Muscle layer of colon (tissue), 2 donors: ENCODE data around the gene STARD5.
A peak's percentile ranks its signal among the peaks of the same experiment; 100 is the strongest.

ENCODE experiments used
- H3K27ac ChIP-seq: one replicate; pipeline ENCODE4 v1.7.0; 2013; ENCODE audit warnings: low read depth, mild to moderate bottlenecking, low read length, moderate library complexity
- H3K27me3 ChIP-seq, 2 donors: one replicate each; pipeline ENCODE4 v1.7.0; 2013; ENCODE audit warnings: low read length in 2 of 2, mild to moderate bottlenecking in 2 of 2; ENCODE audit not compliant: insufficient read depth in 2 of 2, control insufficient read depth in 1 of 2
- H3K36me3 ChIP-seq: one replicate; pipeline ENCODE4 v1.7.0; 2013; ENCODE audit warnings: mild to moderate bottlenecking, low read length; ENCODE audit not compliant: insufficient read depth
- H3K4me1 ChIP-seq: one replicate; pipeline ENCODE4 v1.7.0; 2013; ENCODE audit warnings: mild to moderate bottlenecking, low read length; ENCODE audit not compliant: insufficient read depth
- H3K4me3 ChIP-seq, 2 donors: one replicate each; pipeline ENCODE4 v1.7.0; 2013; ENCODE audit warnings: low read length in 2 of 2, low read depth in 1 of 2, mild to moderate bottlenecking in 1 of 2, moderate library complexity in 1 of 2
- H3K9ac ChIP-seq: one replicate; pipeline ENCODE4 v1.7.0; 2013; ENCODE audit warnings: low read length
- H3K9me3 ChIP-seq: one replicate; pipeline ENCODE4 v1.7.0; 2013; ENCODE audit warnings: mild to moderate bottlenecking, low read length
- donor health status: abdominal sarcoma.
- donor health status: Adenocarcinoma of cecum.

STARD5 gene

GRCh38 chr15:81323944-81324881 is at the start of gene STARD5:
STARD5 (minus strand) TSS chr15:81324141; CDS start chr15:81324099, 42 bp downstream.
- H3K4me1 ChIP-seq = peaks cover 21% of the 10 kb centered on the region
- H3K27me3 ChIP-seq = no peaks in the 10 kb centered on the region
- peak within 1 kb of the TSS; percentile 55 for H3K27ac ChIP-seq
- no peaks in the 10 kb centered on the region for H3K9me3 ChIP-seq
- H3K4me3 ChIP-seq = peak within 1 kb of the TSS; percentile 67
- H3K36me3 ChIP-seq = peaks cover 13% of the 10 kb centered on the region
- peak within 1 kb of the TSS; percentile 31 for H3K9ac ChIP-seq

- Histone ChIP-seq H3K27me3 (no peaks in the 10 kb centered on the region), H3K27ac (no peak overlapping the region), H3K4me1 (no peaks in the 10 kb centered on the region), H3K9ac (no peak overlapping the region), H3K4me3 (no peak overlapping the region), H3K36me3 (no peaks in the 10 kb centered on the region), H3K9me3 (no peaks in the 10 kb centered on the region)
Observed at GRCh38 chr15:81373176-81373575, 49.2 kb upstream of the STARD5 start.

- H3K4me1 ChIP-seq = no peaks in the 10 kb centered on the region
- H3K36me3 ChIP-seq = no peaks in the 10 kb centered on the region
- no peak overlapping the region for H3K4me3 ChIP-seq
- H3K9ac ChIP-seq = no peak overlapping the region
- no peaks in the 10 kb centered on the region for H3K27me3 ChIP-seq
- no peaks in the 10 kb centered on the region for H3K9me3 ChIP-seq
- no peak overlapping the region for H3K27ac ChIP-seq
Observed at GRCh38 chr15:81372575-81372974, 48.6 kb upstream of the STARD5 start.

GRCh38 chr15:81363718-81364500 is 40.0 kb upstream of the STARD5 start:
- Histone ChIP-seq H3K27me3 (no peaks in the 10 kb centered on the region), H3K9ac (no peak overlapping the region), H3K4me1 (no peaks in the 10 kb centered on the region), H3K9me3 (no peaks in the 10 kb centered on the region), H3K27ac (no peak overlapping the region), H3K36me3 (no peaks in the 10 kb centered on the region), H3K4me3 (no peak overlapping the region)

- H3K4me3 ChIP-seq = no peak overlapping the region
- H3K9me3 ChIP-seq = no peaks in the 10 kb centered on the region
- no peaks in the 10 kb centered on the region for H3K4me1 ChIP-seq
- H3K9ac ChIP-seq = no peak overlapping the region
- no peak overlapping the region for H3K27ac ChIP-seq
- no peaks in the 10 kb centered on the region for H3K36me3 ChIP-seq
- H3K27me3 ChIP-seq = no peaks in the 10 kb centered on the region
Observed at GRCh38 chr15:81363276-81363675, 39.3 kb upstream of the STARD5 start.

- Histone ChIP-seq H3K27ac (no peak overlapping the region), H3K36me3 (no peaks in the 10 kb centered on the region), H3K4me3 (no peak overlapping the region), H3K9ac (no peak overlapping the region), H3K4me1 (no peaks in the 10 kb centered on the region), H3K27me3 (no peaks in the 10 kb centered on the region), H3K9me3 (no peaks in the 10 kb centered on the region)
Observed at GRCh38 chr15:81362790-81363189, 38.8 kb upstream of the STARD5 start.

- no peak overlapping the region for H3K27ac ChIP-seq
- H3K9me3 ChIP-seq = no peaks in the 10 kb centered on the region
- H3K4me3 ChIP-seq = no peak overlapping the region
- H3K27me3 ChIP-seq = no peaks in the 10 kb centered on the region
- H3K9ac ChIP-seq = no peak overlapping the region
- H3K4me1 ChIP-seq = no peaks in the 10 kb centered on the region
- no peaks in the 10 kb centered on the region for H3K36me3 ChIP-seq
Observed at GRCh38 chr15:81361891-81362290, 38.0 kb upstream of the STARD5 start.

GRCh38 chr15:81360491-81360890 is 36.5 kb upstream of the STARD5 start:
- Histone ChIP-seq H3K27me3 (no peaks in the 10 kb centered on the region), H3K9me3 (no peaks in the 10 kb centered on the region)

GRCh38 chr15:81358248-81358647 is 34.3 kb upstream of the STARD5 start:
- Histone ChIP-seq H3K4me3 (no peak overlapping the region), H3K36me3 (no peaks in the 10 kb centered on the region), H3K27ac (no peak overlapping the region), H3K9ac (no peak overlapping the region), H3K9me3 (no peaks in the 10 kb centered on the region), H3K4me1 (no peaks in the 10 kb centered on the region), H3K27me3 (no peaks in the 10 kb centered on the region)

More at GRCh38 chr15:81360491-81360890, 36.5 kb upstream of the STARD5 start:
- Histone ChIP-seq H3K9ac (no peak overlapping the region), H3K4me1 (no peaks in the 10 kb centered on the region), H3K36me3 (no peaks in the 10 kb centered on the region), H3K4me3 (no peak overlapping the region), H3K27ac (no peak overlapping the region)

GRCh38 chr15:81357180-81357686 is 33.3 kb upstream of the STARD5 start:
- no peak overlapping the region for H3K4me3 ChIP-seq
- H3K27me3 ChIP-seq = no peaks in the 10 kb centered on the region
- no peaks in the 10 kb centered on the region for H3K36me3 ChIP-seq
- no peaks in the 10 kb centered on the region for H3K4me1 ChIP-seq
- H3K27ac ChIP-seq = no peak overlapping the region
- no peak overlapping the region for H3K9ac ChIP-seq
- no peaks in the 10 kb centered on the region for H3K9me3 ChIP-seq

GRCh38 chr15:81356252-81356651 is 32.3 kb upstream of the STARD5 start:
- Histone ChIP-seq H3K27ac (no peak overlapping the region), H3K27me3 (no peaks in the 10 kb centered on the region), H3K4me1 (no peaks in the 10 kb centered on the region)

More at GRCh38 chr15:81356252-81356651, 32.3 kb upstream of the STARD5 start:
- Histone ChIP-seq H3K9ac (no peak overlapping the region), H3K4me3 (no peak overlapping the region), H3K9me3 (no peaks in the 10 kb centered on the region), H3K36me3 (no peaks in the 10 kb centered on the region)
